ENCODE results near the gene ZNF317. TPM values are rescaled to one million over a fixed set of nuclear protein-coding genes. Genes with fewer than 3 reads are reported as not detected.
"Not testable (repeated sequence)": the region's sequence is repeated elsewhere in the genome, so short reads cannot be mapped to it uniquely, and the experiment has no call there.

ZNF317 gene
- total and polyA plus RNA-seq, 11 donors, result 8.4 to 21.6 (median 13.5) TPM

DNA sequence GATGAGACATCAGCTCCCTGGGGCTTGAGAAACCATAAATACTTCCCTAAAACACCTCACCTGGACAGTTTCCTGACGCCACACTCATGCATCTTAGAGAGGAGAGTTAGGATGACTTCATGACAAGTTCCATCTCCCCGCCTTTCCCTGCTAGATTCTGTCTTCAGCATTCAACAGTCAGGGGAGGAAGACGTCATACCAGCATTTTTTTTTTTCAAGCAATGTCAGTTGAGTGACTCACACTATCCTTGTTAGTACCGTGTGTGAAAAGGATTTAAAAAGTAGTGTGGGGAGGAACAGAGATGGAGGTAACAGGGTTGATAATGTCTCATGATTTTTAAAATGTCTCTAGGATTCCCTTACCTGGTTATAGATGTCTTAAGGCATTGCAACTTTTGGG lies 38.7 kb downstream of the ZNF317 start, which contains the start of gene OR7D2:
Gene OR7D2, plus strand, starts transcription at position 79 of the 400 bp plus-strand sequence. CDS start 6,803 bp downstream, outside the sequence.
- no peak for DNase-seq
- no peak for ATAC-seq
- 58 to 66% (median 61%) methylated on average over 4 of the region's 4 CpGs for WGBS, 4 donors
- Histone ChIP-seq H3K4me3 (no peak within 1 kb of the TSS), H3K36me3 (no peaks in the 10 kb centered on the region), H3K27me3 (peaks cover 0 to 3% (median 0%) of the 10 kb centered on the region in 9 donors), H3K9me3 (no peaks in the 10 kb centered on the region), H3K27ac (no peak within 1 kb of the TSS), H3K4me1 (no peaks in the 10 kb centered on the region)
- intact Hi-C loops (cut with DNase I), result no loop called here
- TF ChIP-seq POLR2A (IDR thresholded peaks at IDR 0.05) (peak in 1 of 2 donors; percentile 2), CTCF (IDR thresholded peaks at IDR 0.05) (no peak)

- Histone ChIP-seq H3K4me3 (no peak overlapping the region), H3K27me3 (no peaks in the 10 kb centered on the region), H3K36me3 (no peaks in the 10 kb centered on the region), H3K27ac (no peak overlapping the region), H3K4me1 (no peaks in the 10 kb centered on the region), H3K9me3 (peaks cover 0 to 3% (median 0%) of the 10 kb centered on the region in 12 donors)
- ATAC-seq, result no peak
- no peak for DNase-seq
- no peak for TF ChIP-seq POLR2A (IDR thresholded peaks at IDR 0.05)
- no peak for TF ChIP-seq CTCF (IDR thresholded peaks at IDR 0.05)
- 91 to 95% (median 92%) methylated on average over 17 of the region's 17 CpGs for WGBS, 4 donors
- intact Hi-C loops (cut with DNase I), result no loop called here
Measured at GRCh38 chr19:9183000-9183399, 42.8 kb downstream of the ZNF317 start.

- Histone ChIP-seq H3K4me1 (no peaks in the 10 kb centered on the region), H3K27me3 (peaks cover 0 to 16% (median 0%) of the 10 kb centered on the region in 9 donors), H3K9me3 (peaks cover 0 to 3% (median 0%) of the 10 kb centered on the region in 12 donors), H3K36me3 (no peaks in the 10 kb centered on the region), H3K4me3 (no peak overlapping the region), H3K27ac (no peak overlapping the region)
- intact Hi-C loops (cut with DNase I), result no loop called here
- WGBS, 4 donors, result 71 to 85% (median 78%) methylated on average over 6 of the region's 6 CpGs
- DNase-seq (no peak), ATAC-seq (no peak)
- no peak for TF ChIP-seq CTCF (IDR thresholded peaks at IDR 0.05)
- no peak for TF ChIP-seq POLR2A (IDR thresholded peaks at IDR 0.05)
Measured at GRCh38 chr19:9187191-9187590, 47.0 kb downstream of the ZNF317 start.

GRCh38 chr19:9189535-9189934 lies 49.3 kb downstream of the ZNF317 start:
- DNase-seq (no peak), ATAC-seq (no peak)
- no peak overlapping the region for H3K27ac ChIP-seq
- peaks cover 0 to 25% (median 0%) of the 10 kb centered on the region in 9 donors for H3K27me3 ChIP-seq
- H3K9me3 ChIP-seq, result peaks cover 0 to 3% (median 0%) of the 10 kb centered on the region in 12 donors
- 62 to 78% (median 75%) methylated on average over 7 of the region's 7 CpGs for WGBS, 4 donors
- no peak for TF ChIP-seq CTCF (IDR thresholded peaks at IDR 0.05)
- TF ChIP-seq POLR2A (IDR thresholded peaks at IDR 0.05), result no peak
- no peaks in the 10 kb centered on the region for H3K36me3 ChIP-seq
- intact Hi-C loops (cut with DNase I), result no loop called here
- H3K4me3 ChIP-seq, result no peak overlapping the region
- no peaks in the 10 kb centered on the region for H3K4me1 ChIP-seq

DNA sequence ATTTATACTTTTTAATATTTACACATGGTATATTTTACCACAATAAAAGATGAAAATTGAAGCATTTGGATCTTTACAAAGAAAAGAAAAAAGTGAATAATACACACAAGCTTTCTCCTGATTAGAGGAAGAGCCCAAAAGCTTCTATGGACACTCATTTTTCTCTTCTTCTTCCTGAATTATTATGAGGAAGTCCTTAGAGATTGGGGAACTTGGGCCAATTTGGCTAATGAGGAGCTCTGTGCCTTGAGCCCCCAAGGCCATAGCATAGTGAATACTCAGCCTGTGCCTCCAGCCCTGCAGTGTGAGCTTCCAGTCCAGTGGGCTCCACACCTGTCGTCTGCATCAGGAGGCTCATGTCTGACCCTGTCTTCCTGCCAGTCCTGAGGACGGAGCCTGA lies 57.8 kb downstream of the ZNF317 start:
- H3K36me3 ChIP-seq; H3K9me3 ChIP-seq; H3K4me1 ChIP-seq; H3K27ac ChIP-seq; H3K4me3 ChIP-seq; DNase-seq; intact Hi-C loops (cut with DNase I); ATAC-seq: not testable (repeated sequence)
- 65 to 82% (median 75%) methylated on average over 1 to 2 of the region's 2 CpGs for WGBS, 4 donors
- peaks cover 0 to 29% (median 0%) of the 10 kb centered on the region in 9 donors for H3K27me3 ChIP-seq
